ENCODE measurements around the gene DENND6B. TPM values are rescaled to one million over a fixed set of nuclear protein-coding genes. Genes with fewer than 3 reads are reported as not detected.
"Not testable (repeated sequence)": the region's sequence is repeated elsewhere in the genome, so short reads cannot be mapped to it uniquely, and the experiment has no call there.

The DENND6B gene
- total RNA-seq, 3 donors from 2014 or later (not counting 1 experiment from before 2014, with no cell fraction given) = 3.1 to 5.0 (median 4.5) TPM

DNA sequence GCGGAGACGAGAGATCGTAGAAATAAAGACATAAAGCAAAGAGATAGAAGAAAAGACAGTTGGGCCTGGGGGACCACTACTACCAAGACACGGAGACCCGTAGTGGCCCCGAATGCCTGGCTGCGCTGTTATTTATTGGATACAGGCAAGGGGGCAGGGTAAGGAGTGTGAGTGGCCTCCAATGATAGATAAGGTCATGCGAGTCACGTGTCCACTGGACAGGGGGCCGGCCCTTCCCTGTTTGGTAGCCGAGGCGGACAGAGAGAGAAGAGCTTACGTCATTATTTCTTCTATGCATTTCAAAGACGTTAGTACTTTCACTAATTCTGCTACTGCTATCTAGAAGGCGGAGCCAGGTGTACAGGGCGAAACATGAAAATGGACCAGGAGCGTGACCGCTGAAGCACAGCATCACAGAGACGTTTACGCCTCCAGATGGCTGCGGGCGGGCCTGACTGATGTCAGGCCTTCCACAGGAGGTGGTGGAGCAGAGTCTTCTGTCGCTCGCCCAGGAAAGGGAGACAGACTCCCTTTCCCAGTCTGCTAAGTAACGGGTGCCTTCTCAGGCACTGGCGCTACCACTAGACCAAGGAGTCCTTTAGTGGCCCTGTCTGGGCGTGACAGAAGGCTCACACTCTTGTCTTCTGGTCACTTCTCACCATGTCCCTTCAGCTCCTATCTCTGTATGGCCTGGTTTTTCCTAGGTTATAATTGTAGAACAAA, 41.1 kb upstream of the DENND6B start:
- H3K9me3 ChIP-seq (ENCODE audit: control insufficient read depth, insufficient read depth, low read length) = no peaks in the 10 kb centered on the region
- peaks cover 11% of the 10 kb centered on the region for H3K4me1 ChIP-seq (ENCODE audit: control insufficient read depth, insufficient read depth, low read length)
- Mint-ChIP-seq H3K4me1 (peaks cover 25 to 31% of the 10 kb centered on the region in 2 donors), H3K4me3 (no peak overlapping the region), H3K36me3 (no peaks in the 10 kb centered on the region), H3K9me3 (no peaks in the 10 kb centered on the region), H3K27me3 (ENCODE audit: low read depth in 2 of 2) (no peaks in the 10 kb centered on the region), H3K27ac (peak overlapping the region; percentile 26 to 66)
- DNase-seq (no peak), ATAC-seq (no peak)
- intact Hi-C loops (cut with micrococcal nuclease) = no loop called here
- WGBS (ENCODE audit: insufficient coverage) = 95% methylated on average over 27 of the region's 27 CpGs
- H3K27ac ChIP-seq (ENCODE audit: low read length) = no peak overlapping the region
- no peak overlapping the region for H3K4me3 ChIP-seq (ENCODE audit: low read length)
- peaks cover 4% of the 10 kb centered on the region for H3K36me3 ChIP-seq (ENCODE audit: control insufficient read depth, insufficient read depth, low read length)
- H3K27me3 ChIP-seq (ENCODE audit: control insufficient read depth, insufficient read depth, low read length) = no peaks in the 10 kb centered on the region
- TF ChIP-seq CTCF (IDR thresholded peaks at IDR 0.05) = no peak

GRCh38 chr22:50363803-50364194, 37.0 kb upstream of the DENND6B start:
- H3K4me3 ChIP-seq (ENCODE audit: low read length); ATAC-seq; H3K4me3 Mint-ChIP-seq; DNase-seq; H3K27ac Mint-ChIP-seq; H3K9me3 Mint-ChIP-seq; H3K27ac ChIP-seq (ENCODE audit: low read length); H3K9me3 ChIP-seq (ENCODE audit: control insufficient read depth, insufficient read depth, low read length); H3K27me3 ChIP-seq (ENCODE audit: control insufficient read depth, insufficient read depth, low read length); H3K27me3 Mint-ChIP-seq (ENCODE audit: low read depth in 2 of 2); H3K36me3 Mint-ChIP-seq; intact Hi-C loops (cut with micrococcal nuclease): not testable (repeated sequence)
- peaks cover 47 to 54% of the 10 kb centered on the region in 2 donors for H3K4me1 Mint-ChIP-seq
- peaks cover 12% of the 10 kb centered on the region for H3K36me3 ChIP-seq (ENCODE audit: control insufficient read depth, insufficient read depth, low read length)
- 91% methylated on average over 11 of the region's 11 CpGs for WGBS (ENCODE audit: insufficient coverage)
- peaks cover 36% of the 10 kb centered on the region for H3K4me1 ChIP-seq (ENCODE audit: control insufficient read depth, insufficient read depth, low read length)

DNA sequence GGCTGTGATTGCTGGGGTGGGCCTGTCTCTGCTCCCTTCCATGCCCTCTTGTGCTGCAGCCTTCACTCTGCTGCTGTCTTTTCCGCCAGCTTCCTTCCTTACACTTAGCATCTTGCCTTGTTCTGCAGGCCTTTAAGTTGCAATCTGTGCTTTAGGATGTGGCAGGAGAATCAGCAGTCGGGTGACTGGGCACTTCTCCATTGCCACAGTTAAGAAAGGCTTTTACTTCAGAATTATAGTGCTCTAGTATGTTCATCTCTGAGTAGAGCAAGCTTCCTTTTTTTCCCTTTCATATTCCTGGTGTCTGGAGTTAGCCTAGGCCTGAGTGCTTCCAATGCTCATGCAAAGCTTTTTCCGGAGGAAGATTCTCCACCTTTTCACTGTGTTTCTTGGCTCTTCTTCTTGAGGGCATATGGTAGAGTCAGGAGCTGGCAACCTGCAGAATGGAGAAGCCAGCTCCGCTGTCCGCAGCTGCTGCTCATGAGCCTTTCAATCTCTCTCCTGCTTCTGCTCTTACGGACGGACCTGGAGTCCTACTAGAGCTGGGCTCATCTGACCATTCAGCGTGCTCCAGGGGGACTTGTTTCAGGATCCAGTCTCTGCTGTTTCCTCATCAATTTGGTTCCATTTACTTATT, 36.5 kb upstream of the DENND6B start:
- H3K27ac Mint-ChIP-seq = peak overlapping the region in 1 of 2 donors; percentile 51

More for the DNA sequence above, 36.5 kb upstream of the DENND6B start:
- TF ChIP-seq CTCF (IDR thresholded peaks at IDR 0.05) = no peak
- intact Hi-C loops (cut with micrococcal nuclease) = no loop called here
- no peak overlapping the region for H3K27ac ChIP-seq (ENCODE audit: low read length)
- no peaks in the 10 kb centered on the region for H3K9me3 ChIP-seq (ENCODE audit: control insufficient read depth, insufficient read depth, low read length)
- H3K4me3 ChIP-seq (ENCODE audit: low read length) = no peak overlapping the region
- H3K36me3 Mint-ChIP-seq = no peaks in the 10 kb centered on the region
- H3K4me1 ChIP-seq (ENCODE audit: control insufficient read depth, insufficient read depth, low read length) = peaks cover 33% of the 10 kb centered on the region
- WGBS (ENCODE audit: insufficient coverage) = 88% methylated on average over 8 of the region's 8 CpGs
- ATAC-seq = no peak
- no peaks in the 10 kb centered on the region for H3K9me3 Mint-ChIP-seq
- H3K36me3 ChIP-seq (ENCODE audit: control insufficient read depth, insufficient read depth, low read length) = peaks cover 12% of the 10 kb centered on the region
- no peak overlapping the region for H3K4me3 Mint-ChIP-seq
- no peak for DNase-seq
- H3K27me3 Mint-ChIP-seq (ENCODE audit: low read depth in 2 of 2) = no peaks in the 10 kb centered on the region
- peaks cover 47 to 59% of the 10 kb centered on the region in 2 donors for H3K4me1 Mint-ChIP-seq
- no peaks in the 10 kb centered on the region for H3K27me3 ChIP-seq (ENCODE audit: control insufficient read depth, insufficient read depth, low read length)

Data from natural killer cell (primary cell).